ENCODE data around the gene UBE2K. TPM values are rescaled to one million over a fixed set of nuclear protein-coding genes. Genes with fewer than 3 reads are reported as not detected.
A peak's percentile ranks its signal among the peaks of the same experiment; 100 is the strongest.

The UBE2K gene
- total and polyA plus RNA-seq, 2 of the 13 experiments (the other 11 are each of a cell fraction or from before 2014, with no cell fraction given): 36.2 to 81.0 TPM

DNA sequence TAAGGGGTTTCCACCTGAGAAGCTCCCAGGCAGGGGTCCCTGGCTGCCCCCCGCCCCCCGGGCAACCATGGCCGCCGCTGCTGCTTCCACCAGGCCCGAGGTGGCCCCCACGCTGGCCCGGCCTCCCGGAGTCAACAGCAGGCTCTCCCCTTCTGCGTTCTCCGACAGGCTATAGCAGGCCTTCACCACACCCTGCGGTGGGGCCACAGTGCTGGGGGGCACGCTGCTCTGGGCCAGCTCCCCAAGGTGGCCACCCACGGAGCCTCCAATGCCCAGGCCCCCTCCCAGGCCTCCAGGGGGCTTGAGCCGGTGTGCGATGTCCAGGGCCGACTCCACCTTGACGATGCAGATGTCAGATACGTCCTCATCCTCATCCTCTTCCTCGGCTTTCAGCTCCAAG, 72.5 kb downstream of the UBE2K start:
- Histone ChIP-seq H2AFZ (ENCODE audit: low read length) (no peak overlapping the region), H3K9me3 (ENCODE audit: low read length) (no peaks in the 10 kb centered on the region), H3K4me3 (replicated peaks in 1 of 3; ENCODE audit: insufficient read depth in 1 of 3, low read depth in 2 of 3, low read length in 3 of 3) (no peak overlapping the region), H3K79me2 (ENCODE audit: insufficient read depth, low read length) (no peaks in the 10 kb centered on the region), H3K4me1 (ENCODE audit: insufficient read depth, low read length) (no peaks in the 10 kb centered on the region), H3K27ac (ENCODE audit: extremely low read length, insufficient read depth, low read length) (no peak overlapping the region), H4K20me1 (ENCODE audit: insufficient read depth, low read length) (no peaks in the 10 kb centered on the region), H3K4me2 (ENCODE audit: low read depth, low read length) (no peak overlapping the region), H3K36me3 (replicated peaks in 1 of 2; ENCODE audit: control insufficient read depth in 1 of 2, insufficient read depth in 2 of 2, low read length in 2 of 2) (peaks cover 6 to 36% of the 10 kb centered on the region in 2 experiments), H3K27me3 (ENCODE audit: control insufficient read depth in 1 of 2, insufficient read depth in 2 of 2, low read length in 2 of 2) (no peaks in the 10 kb centered on the region), H3K9ac (ENCODE audit: insufficient read depth, low read depth, low read length) (no peak overlapping the region)
- DNase-seq (ENCODE audit: low spot score) (no peak), FAIRE-seq (no peak), ATAC-seq (peak; percentile 37)
- 97% methylated on average over 10 of the region's 19 CpGs for WGBS (ENCODE audit: low lambda C conversion rate)
- intact Hi-C loops (cut with micrococcal nuclease; ENCODE audit: unreplicated experiment): no loop called here
- in situ Hi-C loops (cut with HindIII; ENCODE audit: extremely low pct_ligation_motif_present, low pct_unique_long_range_greater_than_20kb): no loop called here
- POLR2A ChIA-PET: no interaction called here
- no TSS peak for BruUV-seq (replicated peaks)
- TF ChIP-seq ZNF816 (CRISPR knock-in tag; IDR thresholded peaks at IDR 0.05; ENCODE audit: borderline replicate concordance) (no peak), ZNF343 (CRISPR knock-in tag; IDR thresholded peaks at IDR 0.05) (no peak), POLR2A (IDR thresholded peaks at IDR 0.05; ENCODE audit: insufficient read depth in 1 of 2, low read depth in 2 of 2, low read length in 2 of 2) (0 out of 4 replicates have a peak, but pooled peaks of 1 of the 2 experiments have one; percentile 9), ZSCAN25 (CRISPR knock-in tag; IDR thresholded peaks at IDR 0.05) (no peak), ZNF224 (CRISPR knock-in tag; IDR thresholded peaks at IDR 0.05) (no peak), GABPA (IDR thresholded peaks at IDR 0.05; ENCODE audit: low read depth, low read length) (no peak), GABPA (CRISPR knock-in tag; IDR thresholded peaks at IDR 0.05; ENCODE audit: low read depth) (no peak), CBX5 (CRISPR knock-in tag; IDR thresholded peaks at IDR 0.05; ENCODE audit: borderline replicate concordance) (no peak), FOXK2 (IDR thresholded peaks at IDR 0.05) (no peak), AGO2 (optimal IDR thresholded peaks at IDR 0.05; ENCODE audit: low read depth, low read length) (peak; percentile 35), NFE2L2 (IDR thresholded peaks at IDR 0.05; ENCODE audit: low read length) (no peak)
- TF ChIP-seq, protein P1, sequence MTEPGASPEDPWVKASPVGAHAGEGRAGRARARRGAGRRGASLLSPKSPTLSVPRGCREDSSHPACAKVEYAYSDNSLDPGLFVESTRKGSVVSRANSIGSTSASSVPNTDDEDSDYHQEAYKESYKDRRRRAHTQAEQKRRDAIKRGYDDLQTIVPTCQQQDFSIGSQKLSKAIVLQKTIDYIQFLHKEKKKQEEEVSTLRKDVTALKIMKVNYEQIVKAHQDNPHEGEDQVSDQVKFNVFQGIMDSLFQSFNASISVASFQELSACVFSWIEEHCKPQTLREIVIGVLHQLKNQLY (CRISPR knock-in tag; IDR thresholded peaks at IDR 0.05): no peak
- CTCF ChIA-PET (ENCODE audit: low intra/inter-chr PET ratio, low total read pairs): no interaction called here

All from HepG2 (cell line).